GM21447 (cell line): Measurements from ENCODE around the gene ITPKB.

Source experiments
- ATAC-seq: cut with Tn5 transposase; IDR thresholded peaks from one replicate; pipeline ENCODE4 v1.9.1; 2021; ENCODE audit not compliant: unreplicated experiment

ITPKB gene

DNA sequence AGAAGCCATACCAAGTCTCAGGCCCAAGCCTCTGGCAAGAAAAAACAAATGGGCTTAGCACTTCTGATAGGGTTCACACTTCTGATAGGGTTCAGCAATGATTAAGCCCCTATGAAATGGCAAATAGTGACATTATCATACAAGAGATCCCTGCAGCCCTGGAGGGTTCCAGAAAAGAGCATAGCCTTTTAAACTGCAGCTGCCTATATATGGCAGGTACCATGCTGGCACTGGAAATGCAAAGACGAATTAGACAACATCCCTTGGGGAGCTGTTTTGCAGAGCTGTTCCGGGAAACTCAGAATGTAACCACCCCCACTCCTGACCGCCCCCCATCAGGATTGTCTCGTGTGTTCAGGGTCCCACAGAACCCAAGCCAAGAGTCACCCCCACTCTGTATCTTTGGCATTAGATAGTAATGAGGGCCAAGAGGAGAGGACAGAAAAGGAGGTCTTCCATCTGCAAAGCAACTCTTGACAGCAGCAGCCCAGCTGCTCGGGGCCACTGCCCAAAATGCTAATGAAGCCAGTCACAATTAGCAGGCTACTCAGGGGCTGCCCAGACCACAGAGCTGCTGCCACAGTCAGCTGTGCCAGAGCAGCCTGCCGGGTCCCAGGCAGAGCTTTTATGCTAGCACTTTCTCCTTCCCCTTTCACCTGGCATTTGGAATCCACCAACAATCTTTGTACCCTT is 50.9 kb downstream of the ITPKB start:
- no peak for ATAC-seq

DNA sequence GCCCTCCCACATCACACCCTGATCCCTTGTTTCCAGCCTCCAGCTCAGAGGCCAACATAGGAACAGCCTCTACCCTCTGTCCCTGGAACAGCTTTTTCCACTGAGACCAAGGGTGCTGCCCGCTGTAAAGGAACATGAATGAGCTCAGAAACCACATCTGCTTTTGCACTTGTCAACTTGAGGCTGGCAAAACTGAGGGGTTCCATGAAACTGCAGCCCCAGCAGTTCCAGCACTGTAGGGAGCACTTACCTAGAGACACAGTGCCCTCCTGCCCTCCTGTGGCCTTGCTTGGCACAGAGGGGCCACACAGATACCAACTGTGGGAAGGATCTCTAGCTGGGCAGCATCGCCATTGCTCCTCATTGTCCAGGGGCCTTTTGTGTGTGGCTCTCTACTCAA is 51.7 kb downstream of the ITPKB start:
- ATAC-seq = no peak

DNA sequence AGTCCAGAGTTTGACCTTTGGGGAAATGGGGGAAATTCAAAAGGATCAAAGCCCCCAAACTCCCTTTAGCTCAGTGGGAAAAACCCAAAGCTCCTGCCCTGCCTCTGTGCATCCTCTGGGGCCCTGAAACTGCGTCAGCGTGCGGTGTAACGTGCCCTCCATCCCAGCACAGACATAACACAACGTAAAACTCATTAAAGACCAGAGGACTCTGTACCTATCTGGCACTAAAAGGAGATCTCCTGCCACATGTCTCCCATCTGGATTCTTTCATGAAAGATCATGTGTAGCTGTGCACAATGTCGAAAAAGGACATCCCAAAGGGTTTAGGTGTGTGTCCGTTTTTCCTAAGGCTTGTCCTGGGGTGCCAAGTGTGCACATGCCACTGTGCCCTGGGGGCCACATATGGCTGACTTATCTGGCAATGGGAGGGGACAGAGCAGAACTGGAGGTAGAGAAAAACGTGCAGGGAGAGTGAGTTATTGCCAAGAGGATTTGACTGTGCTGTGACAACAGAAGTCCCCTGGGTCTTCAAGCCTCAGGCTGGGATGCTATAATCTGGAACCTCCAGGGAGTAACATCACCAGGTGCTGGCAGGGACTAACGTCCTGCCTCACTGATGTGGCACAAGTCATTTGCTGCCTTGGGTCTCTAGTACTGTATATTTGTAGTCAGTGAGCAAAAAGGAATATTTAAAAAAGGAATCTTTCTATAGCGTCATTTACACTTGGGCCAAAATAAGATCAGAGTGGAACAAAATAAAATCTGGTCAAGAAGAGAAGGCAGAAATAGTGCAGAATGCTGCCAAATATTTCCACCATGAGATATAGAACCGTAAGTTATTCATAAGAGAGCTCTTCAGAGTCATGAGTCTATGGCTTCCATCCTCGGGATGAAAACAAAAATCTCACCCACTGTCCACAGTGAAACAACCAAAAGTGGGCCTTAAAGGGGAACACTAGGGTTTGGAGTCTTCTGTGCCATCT is 52.3 kb downstream of the ITPKB start:
- no peak for ATAC-seq

DNA sequence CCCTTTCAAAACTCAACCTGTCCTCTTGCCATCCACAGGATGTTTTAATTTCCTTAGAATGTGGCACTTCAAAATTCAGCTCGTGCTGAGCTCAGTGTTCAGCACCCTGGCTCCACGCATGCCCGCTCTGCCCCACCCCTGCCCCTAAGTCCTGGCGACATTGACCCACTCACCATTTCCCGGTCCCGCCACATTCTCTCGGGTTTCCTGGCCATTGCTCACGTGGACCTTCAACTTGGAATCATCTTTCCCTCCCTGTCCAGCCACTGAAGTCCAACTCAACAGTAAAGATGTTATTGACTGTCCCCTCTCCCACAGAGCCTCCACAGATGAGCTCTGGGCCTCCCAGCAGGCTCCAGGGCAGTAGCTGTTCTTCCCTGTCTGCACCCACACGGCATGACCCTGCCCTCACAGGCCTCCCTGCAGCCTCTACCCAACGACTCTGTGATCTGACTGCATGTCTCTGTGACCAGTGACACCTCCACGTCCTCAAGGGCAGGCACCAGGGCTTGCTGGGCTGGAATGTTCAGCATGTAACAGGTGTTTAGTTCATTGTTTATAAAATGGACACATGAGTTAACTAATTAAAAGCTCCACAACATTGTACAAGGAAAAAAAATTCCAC is 53.8 kb downstream of the ITPKB start:
- no peak for ATAC-seq

DNA sequence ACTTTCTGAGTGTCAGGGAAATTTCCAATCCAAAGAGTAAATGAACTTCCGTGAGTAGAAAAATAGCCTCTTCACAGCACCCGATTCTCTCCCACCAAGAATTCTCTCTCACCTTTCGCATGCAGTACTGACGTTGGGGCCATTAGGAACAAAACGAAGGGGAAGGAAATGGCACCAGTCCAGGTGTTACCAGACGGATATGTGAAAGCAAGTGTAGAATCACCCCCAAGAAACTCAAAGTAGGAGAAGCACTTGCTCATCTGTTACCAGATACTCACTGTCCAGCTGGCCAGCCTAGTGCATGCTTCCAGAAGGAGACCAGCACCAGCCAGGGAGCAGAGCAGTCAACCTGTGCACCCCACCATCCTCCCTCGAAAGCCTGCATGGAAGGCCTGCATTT is 55.1 kb downstream of the ITPKB start:
- ATAC-seq = no peak

DNA sequence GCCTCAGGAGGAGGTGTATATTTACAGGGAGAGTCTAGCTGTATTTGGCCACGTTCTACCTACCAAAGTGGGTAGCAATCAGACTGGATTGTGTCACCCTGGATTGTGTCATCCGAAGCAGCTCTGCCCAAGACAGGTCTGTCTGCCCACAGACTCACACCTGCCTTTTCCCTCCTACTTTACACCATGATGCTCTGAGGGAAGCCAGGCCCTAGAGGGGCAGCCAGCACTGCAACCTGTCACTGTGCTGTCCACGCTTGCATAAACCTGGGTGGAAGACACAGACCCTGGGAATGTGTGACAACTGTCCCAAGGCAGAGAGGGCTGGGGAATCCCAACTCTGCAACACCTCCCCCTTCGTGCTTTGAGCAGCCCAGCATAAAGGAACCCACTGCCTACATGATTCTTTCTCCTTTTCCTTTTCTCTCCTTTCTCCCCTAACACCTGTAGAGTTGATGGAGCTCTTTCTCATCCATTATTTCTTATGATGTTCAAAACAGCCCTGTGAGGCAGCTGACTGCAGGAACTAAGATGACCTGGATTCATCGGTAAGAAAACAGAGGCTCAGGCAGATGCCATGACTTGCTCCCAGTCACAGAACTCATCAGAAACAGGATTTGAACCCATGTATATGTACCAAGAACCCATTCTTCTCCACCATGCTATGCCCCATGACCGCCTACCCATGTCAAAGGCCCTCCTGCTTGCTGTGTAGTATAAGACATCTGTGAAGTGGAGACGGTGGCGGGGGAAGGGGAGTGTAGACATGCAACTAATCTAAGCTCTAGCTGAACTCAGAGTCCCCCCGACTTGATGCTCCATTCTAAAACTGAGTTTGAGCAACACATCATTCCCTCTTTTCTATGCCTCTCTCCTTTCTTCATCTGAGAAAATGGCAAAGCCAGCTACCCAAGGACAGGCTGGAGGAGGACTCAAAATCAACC is 55.9 kb downstream of the ITPKB start:
- ATAC-seq = no peak

DNA sequence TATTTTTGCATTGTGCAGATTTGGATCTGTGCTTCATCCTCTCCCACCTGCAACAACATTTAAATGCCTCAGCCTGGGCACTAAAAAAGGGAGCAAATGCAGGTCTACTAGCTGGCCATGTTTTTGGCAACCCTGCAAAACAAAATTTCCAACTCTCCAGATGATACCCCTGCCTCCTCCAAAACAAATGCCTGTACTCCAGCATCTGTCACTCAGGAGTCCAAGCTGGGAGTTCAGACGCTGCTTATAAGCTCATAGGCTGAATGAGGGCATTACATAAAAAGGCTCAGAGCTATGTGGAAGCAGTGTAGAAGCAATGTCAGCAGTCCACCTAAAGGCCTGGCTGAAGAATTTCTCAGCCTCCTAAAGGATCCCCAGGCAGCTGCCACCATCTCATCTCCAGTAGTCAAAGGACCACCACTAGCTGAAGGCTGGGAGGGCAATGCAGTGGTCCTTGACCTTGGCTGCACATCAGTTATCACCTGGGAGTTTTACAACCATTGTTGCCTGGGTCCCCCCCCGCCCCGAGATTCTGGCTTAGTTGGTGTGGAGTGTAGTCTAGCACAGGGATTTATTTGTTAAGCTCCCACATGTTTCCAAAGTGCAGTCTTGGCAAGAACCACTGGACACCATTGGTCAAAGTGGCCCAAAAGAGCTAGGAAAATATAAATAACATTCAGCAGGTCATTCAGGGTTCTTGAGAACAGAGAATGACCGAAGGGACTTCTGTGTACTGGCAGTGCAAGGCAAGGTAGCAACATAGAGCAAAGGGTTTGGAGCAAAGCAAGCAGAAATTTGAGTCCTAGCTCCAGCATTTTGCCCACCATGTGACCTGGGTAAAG is 57.2 kb downstream of the ITPKB start:
- no peak for ATAC-seq

DNA sequence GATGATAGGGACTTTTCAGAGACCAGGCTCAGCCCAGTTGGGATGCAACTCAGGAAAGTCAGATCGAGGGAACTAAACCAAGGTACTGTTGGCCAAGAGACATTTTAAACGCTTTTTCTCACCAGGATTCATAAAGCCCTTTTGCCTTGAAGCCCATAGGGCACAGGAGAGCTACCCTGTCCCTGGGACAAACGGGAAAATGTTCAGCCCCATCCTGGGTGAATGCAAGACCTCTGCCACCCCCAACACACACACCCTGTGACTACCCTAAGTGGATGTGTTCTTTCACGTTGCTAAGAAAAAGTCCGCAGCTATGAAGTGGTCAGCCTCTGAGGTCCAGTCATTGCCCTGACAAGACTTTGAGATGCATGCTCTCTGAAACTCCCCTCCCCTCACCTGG is 58.4 kb downstream of the ITPKB start:
- ATAC-seq = no peak

DNA sequence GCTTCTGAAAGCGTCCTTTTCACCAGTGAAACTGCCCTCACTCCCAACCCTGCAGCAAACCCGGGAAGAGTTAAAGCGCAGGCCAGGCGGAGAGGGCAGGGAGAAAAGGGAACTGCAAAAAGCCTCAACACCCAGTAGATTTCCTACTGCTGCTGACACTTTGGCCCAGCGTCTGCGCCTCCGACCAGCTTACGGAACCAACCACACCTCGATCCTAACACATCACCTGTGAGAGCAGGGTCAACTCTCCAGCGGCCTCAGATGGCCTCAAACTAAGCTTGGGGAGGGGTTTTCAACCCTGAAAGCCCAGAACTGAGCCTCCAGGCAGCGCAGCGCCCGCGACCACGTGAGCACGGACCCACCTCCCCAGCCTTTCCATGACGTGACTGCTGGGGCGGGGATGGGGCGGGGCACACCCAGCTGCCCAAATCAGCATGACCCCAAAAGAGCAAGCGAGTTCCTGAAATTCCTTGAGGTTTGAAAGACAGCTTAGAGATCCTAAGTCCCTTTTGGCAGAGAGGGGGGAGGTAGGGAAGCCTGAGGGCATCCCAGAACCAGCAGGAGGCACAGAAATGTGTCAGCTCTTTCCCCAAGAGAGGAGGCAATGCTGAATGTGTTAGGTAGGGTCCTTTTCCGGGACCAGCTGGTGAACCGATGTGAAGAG is 59.1 kb downstream of the ITPKB start:
- ATAC-seq = no peak

DNA sequence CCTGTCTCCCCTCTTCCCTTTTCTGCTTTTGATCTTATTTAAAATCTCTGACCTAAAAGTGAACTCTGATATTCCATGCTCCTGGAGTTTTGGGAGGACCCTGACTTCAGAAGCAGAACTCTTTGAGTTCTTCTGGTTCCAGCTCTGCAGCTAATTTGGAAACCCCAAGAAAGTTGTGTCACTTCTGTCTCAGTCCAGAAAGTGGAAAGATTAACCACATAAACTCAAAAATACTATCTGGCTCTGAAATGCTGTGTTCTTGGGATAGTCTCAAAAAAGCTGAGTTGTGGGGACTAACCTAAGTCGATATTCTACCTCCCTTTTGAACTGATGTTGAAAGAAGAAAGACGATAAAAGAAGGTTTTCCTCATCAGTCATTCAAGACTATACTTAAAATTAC is 59.8 kb downstream of the ITPKB start:
- ATAC-seq = no peak

DNA sequence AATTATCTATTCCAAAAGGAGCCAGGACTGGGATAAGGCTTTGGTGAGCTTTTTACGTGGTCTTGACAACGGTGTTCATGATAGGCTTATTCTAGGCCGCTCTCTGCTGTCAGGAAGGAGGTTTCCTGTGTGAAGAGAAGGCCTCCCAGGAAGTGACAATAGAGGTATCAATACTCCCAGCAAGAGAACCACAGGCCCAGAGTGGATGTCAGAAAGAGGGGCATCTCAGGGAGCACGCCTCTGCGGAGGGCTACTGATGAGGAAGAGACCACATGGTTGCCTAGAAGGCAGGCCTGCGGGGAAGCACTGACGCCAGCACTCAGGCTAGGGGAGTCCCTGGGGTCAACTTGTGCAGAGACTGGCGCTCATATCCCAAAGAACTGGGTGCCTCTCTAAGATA is 60.4 kb downstream of the ITPKB start:
- no peak for ATAC-seq

DNA sequence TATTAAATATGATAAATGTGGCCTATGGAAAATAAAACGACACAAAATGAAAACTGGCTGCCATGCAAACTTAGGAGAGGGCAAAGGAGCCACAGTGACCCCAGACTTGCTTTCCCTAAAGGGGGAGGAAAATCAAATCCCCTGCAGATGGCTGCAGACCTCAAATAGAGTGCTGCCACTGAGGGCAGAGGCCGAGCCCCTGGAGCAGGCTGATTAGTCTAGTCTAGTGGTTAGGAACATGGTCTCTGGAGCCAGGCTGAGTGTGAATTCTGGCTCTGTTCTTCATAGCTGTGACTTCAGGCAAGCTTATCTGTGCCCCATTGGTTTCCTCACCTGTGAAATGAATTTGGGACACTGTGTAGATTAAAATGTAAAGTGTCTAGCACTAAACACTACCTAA is 60.8 kb downstream of the ITPKB start:
- no peak for ATAC-seq

DNA sequence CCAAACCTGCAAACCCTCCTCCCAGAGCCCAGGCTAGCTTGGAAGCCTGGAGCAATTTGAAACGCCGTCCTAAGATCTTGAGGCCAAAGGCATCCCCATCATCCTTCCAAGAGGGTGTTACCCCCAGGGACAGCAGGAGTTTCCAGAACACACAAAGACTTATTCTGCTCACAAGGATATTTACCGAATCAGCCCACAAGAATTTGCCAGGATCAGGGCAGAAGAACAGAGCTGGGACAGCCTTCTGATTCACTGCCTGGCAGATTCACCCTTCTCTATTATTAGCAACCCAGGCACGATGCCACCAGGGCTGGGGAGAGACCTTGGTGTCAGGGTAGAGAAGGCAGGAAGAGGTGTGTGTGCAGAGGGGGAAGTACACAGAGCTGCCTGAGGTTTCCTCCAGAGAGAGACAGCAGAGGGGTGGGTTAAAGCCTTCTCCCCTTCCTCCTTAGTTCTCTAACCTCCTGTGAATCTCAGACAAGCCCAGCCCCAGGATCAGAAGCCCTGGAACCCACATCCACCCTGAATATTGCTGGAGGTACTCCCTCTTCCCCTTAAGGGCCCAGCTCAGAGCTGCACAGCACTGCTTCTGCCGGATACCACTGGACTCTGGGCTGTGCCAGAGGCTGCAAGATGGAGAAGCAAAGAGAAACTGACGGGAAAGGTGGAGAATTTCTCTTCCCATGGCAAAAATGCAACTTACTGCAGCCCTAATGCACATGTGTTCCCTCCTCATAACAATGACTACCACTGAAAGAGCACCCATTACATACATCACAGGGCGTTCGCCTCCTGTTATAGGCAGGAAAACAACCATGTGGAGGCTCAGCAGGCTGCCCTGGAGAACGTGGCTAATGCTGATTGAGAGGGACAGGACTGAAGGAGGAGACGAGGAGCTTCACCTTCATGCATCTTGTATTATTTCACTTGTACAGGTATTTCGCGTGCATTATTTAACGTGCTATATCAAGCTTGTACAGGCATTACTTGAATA is 61.8 kb downstream of the ITPKB start:
- peak; percentile 39 for ATAC-seq

DNA sequence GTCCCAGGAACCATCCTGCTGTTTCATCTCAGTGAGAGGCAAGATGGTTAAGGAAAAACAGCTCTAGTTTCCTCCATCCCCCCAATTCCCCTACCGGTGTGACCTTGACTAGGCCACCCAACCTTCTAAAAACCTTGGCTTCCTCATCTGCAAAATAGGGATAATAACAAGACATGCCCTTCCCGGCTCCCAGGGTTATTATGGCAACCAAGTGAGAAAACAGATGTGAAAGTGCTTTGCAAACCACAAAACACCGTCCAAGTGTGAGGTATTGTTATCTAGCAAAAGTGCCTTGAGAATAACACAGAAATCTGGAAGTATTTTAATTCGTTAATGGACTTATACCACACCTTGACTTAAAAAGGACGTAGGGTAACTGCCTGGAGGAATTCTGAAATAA is 62.7 kb downstream of the ITPKB start:
- ATAC-seq = no peak

DNA sequence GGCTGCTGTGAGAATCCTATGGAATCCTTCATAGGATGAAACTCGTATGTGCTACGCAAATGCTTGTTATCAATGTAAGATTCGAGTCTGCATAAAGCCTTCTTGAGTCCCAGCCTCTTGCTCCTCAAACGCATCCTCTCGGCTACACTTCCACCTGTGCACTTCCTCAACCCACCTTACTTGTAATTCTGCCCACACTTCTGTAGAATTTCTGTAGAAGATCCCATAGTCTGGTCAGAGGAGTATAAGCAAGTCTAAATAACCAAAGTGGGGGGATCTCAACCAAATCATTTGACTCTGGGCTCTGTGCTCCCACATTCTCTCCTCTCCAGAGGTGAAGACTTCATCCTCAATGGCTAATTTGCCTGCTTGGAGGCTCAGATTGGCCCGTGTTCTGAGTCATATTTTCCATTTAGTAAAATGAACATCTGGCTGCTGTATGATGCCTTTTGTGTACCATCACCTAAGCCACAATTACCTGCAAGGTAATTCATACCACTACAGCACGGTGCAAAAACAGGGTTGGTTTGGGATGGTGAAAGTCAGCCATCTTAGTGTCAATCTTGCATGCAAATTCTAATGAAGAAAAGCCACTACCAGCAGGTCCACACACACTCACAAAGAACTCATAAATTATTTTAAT is 63.2 kb downstream of the ITPKB start:
- no peak for ATAC-seq

DNA sequence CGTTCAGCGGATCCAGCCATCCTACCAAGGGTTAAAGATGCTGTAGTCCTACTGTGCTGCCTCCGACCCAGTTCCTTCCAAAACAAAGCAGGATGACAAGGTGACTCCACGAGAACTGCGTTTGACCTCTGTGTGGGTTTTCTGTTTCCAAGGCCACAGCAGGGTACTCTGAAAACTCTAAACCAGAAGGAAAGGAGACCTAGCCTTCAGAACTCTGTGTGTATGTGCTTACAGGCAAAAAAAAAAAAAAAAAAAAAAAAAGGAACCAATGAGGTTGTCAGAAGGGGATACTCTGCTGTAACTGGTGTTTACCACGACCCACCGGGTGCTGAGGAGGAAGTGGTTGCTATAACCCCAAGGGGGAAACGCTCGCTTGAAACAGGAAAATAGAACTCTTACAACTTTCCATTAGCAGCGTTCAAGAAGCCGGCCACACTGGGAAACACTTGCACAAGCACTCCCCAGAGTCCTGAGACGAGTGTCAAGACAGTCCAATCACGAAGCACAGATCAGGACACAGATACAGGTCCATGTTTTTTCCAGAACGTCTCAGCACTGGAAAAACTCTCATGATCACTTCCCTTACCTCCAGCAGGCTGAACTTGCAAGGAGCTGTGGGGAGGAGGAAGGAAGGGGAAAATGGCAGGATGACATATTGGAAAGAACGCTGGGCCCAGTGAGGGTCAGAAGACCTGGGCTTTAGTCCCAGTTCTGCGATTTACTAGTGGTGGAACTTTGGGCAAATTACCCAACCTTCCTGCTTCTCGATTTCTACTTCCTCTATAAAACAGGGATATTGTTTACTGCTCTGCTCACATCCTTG is 64.0 kb downstream of the ITPKB start:
- peak; percentile 72 for ATAC-seq

DNA sequence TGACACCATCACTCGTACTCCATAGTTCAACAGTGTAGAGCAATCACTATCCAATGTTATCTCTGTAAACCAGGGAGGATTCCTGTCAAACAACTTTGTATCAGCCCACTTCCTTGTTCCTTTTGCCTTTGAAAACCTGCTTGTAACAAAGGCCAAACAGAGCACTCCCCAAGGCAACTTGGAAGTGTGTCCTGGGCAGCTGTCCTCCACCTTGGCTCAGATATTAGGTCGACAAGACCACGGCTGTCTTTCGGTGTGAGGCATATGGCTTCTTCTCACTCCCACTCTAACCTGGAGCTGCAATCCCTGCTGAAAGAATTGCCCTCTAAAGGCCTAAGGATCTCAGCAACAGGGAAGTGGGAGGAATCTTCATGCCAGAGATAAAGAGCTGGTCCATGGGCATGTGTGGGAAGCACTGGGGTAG is 66.7 kb downstream of the ITPKB start:
- ATAC-seq = no peak
